HEK293 (cell line): Measurements from ENCODE around the gene CIRBP.

Source experiments
- BCL11A ChIP-seq: fragments of 450-650 bp; formaldehyde crosslinking; IDR thresholded peaks from 2 replicates; pipeline ENCODE4 v1.5.1; 2016; ENCODE audit warnings: low read depth, missing biosample characterization, missing genetic modification characterization
- HOXC10 ChIP-seq: sonication (generic); formaldehyde crosslinking; IDR thresholded peaks from 2 replicates; pipeline ENCODE4 v1.8.1; 2023; ENCODE audit warnings: mild to moderate bottlenecking, missing genetic modification reagents
- IKZF3 ChIP-seq: fragments of 450-650 bp; IDR thresholded peaks from 2 replicates; pipeline ENCODE4 v1.5.0; 2018; ENCODE audit warnings: missing biosample characterization, mild to moderate bottlenecking, missing genetic modification characterization, moderate library complexity
- KLF1 ChIP-seq: fragments of 450-650 bp; formaldehyde crosslinking; IDR thresholded peaks from 2 replicates; pipeline ENCODE4 v1.5.1; 2016; ENCODE audit warnings: missing biosample characterization, missing genetic modification characterization
- KLF9 ChIP-seq: fragments of 450-650 bp; formaldehyde crosslinking; IDR thresholded peaks from 2 replicates; pipeline ENCODE4 v1.5.1; 2016; ENCODE audit warnings: missing biosample characterization, missing genetic modification characterization, low read depth
- SETDB1 ChIP-seq: IDR thresholded peaks from one replicate; pipeline ENCODE4 v1.6.1; 2017; ENCODE audit warnings: mild to moderate bottlenecking, low read length, moderate library complexity, mixed read lengths; ENCODE audit not compliant: insufficient read length
- ZBTB49 ChIP-seq: fragments of 450-650 bp; formaldehyde crosslinking; IDR thresholded peaks from 2 replicates; pipeline ENCODE4 v1.5.1; 2016; ENCODE audit warnings: missing biosample characterization, missing genetic modification characterization, low read depth
- ZNF114 ChIP-seq: fragments of 450-650 bp; formaldehyde crosslinking; IDR thresholded peaks from 2 replicates; pipeline ENCODE4 v1.5.0; 2017; ENCODE audit warnings: missing biosample characterization, missing genetic modification characterization
- ZNF133 ChIP-seq: fragments of 450-650 bp; formaldehyde crosslinking; IDR thresholded peaks from 2 replicates; pipeline ENCODE4 v1.5.1; 2016; ENCODE audit warnings: missing biosample characterization, missing genetic modification characterization
- ZNF324 ChIP-seq: fragments of 450-650 bp; formaldehyde crosslinking; IDR thresholded peaks from 2 replicates; pipeline ENCODE4 v1.5.1; 2016; ENCODE audit warnings: missing biosample characterization, missing genetic modification characterization
- ZNF433 ChIP-seq: fragments of 450-650 bp; formaldehyde crosslinking; IDR thresholded peaks from 2 replicates; pipeline ENCODE4 v1.5.1; 2016; ENCODE audit warnings: missing biosample characterization, missing genetic modification characterization, low read depth
- ZNF48 ChIP-seq: fragments of 450-650 bp; formaldehyde crosslinking; IDR thresholded peaks from 2 replicates; pipeline ENCODE4 v1.5.1; 2016; ENCODE audit warnings: missing biosample characterization, missing genetic modification characterization
- ZNF747 ChIP-seq: fragments of 450-650 bp; formaldehyde crosslinking; IDR thresholded peaks from 2 replicates; pipeline ENCODE4 v1.5.1; 2016; ENCODE audit warnings: missing biosample characterization, missing genetic modification characterization
- ZSCAN23 ChIP-seq: fragments of 450-650 bp; formaldehyde crosslinking; IDR thresholded peaks from 2 replicates; pipeline ENCODE4 v1.5.1; 2016; ENCODE audit warnings: missing biosample characterization, missing genetic modification characterization
- TF ChIP-seq, protein P1 (sequence below): fragments of 450-650 bp; formaldehyde crosslinking; IDR thresholded peaks from 2 replicates; pipeline ENCODE4 v1.5.1; 2016; ENCODE audit warnings: missing biosample characterization, missing genetic modification characterization
- TF ChIP-seq, protein P2 (sequence below): fragments of 450-650 bp; formaldehyde crosslinking; IDR thresholded peaks from 2 replicates; pipeline ENCODE4 v1.5.1; 2016; ENCODE audit warnings: missing biosample characterization, missing genetic modification characterization
- TF ChIP-seq, protein P3 (sequence below): fragments of 450-650 bp; formaldehyde crosslinking; IDR thresholded peaks from 2 replicates; pipeline ENCODE4 v1.5.1; 2016; ENCODE audit warnings: missing biosample characterization, missing genetic modification characterization
- TF ChIP-seq, protein P4 (sequence below): fragments of 450-650 bp; formaldehyde crosslinking; IDR thresholded peaks from 2 replicates; pipeline ENCODE4 v1.5.1; 2016; ENCODE audit warnings: missing biosample characterization, missing genetic modification characterization
- TF ChIP-seq, protein P5 (sequence below): fragments of 450-650 bp; formaldehyde crosslinking; IDR thresholded peaks from 2 replicates; pipeline ENCODE4 v1.5.1; 2017; ENCODE audit warnings: missing biosample characterization, missing genetic modification characterization

CIRBP gene

DNA sequence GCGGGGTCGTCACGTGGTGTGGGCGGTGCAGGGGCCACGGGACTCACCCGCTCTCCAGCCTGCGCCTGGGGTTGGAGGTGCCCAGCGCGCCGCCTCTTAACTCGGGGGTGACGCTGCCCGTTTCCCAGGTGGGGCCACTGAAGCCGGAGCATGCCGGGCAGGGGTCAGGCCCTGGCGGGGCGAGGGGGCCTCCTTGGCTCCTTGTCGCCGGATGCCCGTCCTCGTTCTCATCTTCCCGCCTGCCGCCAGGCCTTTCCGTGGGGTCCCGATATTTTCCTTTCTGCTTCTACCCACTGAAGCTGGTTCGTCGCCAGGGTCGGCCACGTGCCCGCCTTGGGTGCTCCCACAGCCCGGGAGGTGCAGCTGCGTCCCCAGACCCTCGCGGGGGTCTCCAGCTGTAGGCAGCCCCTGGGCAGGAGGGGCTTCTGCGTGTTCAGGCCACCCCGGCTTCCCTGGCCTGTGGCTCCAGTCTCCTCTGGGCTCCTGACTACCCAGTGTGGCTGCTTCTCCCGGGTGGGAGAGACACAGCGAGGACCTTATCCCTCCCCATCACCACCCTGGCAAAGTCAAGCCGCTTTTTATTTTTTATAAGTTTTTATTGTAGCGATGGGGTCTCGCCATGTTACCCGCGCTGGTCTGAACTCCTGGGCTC lies 7.0 kb downstream of the CIRBP start (continued):
- TF ChIP-seq, protein P1, sequence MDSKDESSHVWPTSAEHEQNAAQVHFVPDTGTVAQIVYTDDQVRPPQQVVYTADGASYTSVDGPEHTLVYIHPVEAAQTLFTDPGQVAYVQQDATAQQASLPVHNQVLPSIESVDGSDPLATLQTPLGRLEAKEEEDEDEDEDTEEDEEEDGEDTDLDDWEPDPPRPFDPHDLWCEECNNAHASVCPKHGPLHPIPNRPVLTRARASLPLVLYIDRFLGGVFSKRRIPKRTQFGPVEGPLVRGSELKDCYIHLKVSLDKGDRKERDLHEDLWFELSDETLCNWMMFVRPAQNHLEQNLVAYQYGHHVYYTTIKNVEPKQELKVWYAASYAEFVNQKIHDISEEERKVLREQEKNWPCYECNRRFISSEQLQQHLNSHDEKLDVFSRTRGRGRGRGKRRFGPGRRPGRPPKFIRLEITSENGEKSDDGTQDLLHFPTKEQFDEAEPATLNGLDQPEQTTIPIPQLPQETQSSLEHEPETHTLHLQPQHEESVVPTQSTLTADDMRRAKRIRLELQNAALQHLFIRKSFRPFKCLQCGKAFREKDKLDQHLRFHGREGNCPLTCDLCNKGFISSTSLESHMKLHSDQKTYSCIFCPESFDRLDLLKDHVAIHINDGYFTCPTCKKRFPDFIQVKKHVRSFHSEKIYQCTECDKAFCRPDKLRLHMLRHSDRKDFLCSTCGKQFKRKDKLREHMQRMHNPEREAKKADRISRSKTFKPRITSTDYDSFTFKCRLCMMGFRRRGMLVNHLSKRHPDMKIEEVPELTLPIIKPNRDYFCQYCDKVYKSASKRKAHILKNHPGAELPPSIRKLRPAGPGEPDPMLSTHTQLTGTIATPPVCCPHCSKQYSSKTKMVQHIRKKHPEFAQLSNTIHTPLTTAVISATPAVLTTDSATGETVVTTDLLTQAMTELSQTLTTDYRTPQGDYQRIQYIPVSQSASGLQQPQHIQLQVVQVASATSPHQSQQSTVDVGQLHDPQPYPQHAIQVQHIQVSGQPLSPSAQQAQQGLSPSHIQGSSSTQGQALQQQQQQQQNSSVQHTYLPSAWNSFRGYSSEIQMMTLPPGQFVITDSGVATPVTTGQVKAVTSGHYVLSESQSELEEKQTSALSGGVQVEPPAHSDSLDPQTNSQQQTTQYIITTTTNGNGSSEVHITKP (tag by site-specific recombination), result peak; percentile 30; the same call in 1 of the 2 replicates
- TF ChIP-seq ZSCAN23 (tag by site-specific recombination) (no peak), ZNF433 (tag by site-specific recombination) (no peak), ZNF324 (tag by site-specific recombination) (no peak; the same call in 1 of the 2 replicates), ZNF747 (tag by site-specific recombination) (no peak), ZBTB49 (no peak), SETDB1 (no peak), IKZF3 (tag by site-specific recombination) (no peak), ZNF114 (tag by site-specific recombination) (no peak), ZNF133 (no peak), BCL11A (0 out of 2 replicates have a peak, but pooled peaks have one; percentile 47), KLF1 (peak; percentile 93), KLF9 (tag by site-specific recombination) (peak; percentile 97; the same call in 1 of the 2 replicates), ZNF48 (tag by site-specific recombination) (no peak), HOXC10 (CRISPR knock-in tag) (no peak)
- TF ChIP-seq, protein P2, sequence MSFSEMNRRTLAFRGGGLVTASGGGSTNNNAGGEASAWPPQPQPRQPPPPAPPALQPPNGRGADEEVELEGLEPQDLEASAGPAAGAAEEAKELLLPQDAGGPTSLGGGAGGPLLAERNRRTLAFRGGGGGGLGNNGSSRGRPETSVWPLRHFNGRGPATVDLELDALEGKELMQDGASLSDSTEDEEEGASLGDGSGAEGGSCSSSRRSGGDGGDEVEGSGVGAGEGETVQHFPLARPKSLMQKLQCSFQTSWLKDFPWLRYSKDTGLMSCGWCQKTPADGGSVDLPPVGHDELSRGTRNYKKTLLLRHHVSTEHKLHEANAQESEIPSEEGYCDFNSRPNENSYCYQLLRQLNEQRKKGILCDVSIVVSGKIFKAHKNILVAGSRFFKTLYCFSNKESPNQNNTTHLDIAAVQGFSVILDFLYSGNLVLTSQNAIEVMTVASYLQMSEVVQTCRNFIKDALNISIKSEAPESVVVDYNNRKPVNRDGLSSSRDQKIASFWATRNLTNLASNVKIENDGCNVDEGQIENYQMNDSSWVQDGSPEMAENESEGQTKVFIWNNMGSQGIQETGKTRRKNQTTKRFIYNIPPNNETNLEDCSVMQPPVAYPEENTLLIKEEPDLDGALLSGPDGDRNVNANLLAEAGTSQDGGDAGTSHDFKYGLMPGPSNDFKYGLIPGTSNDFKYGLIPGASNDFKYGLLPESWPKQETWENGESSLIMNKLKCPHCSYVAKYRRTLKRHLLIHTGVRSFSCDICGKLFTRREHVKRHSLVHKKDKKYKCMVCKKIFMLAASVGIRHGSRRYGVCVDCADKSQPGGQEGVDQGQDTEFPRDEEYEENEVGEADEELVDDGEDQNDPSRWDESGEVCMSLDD (tag by site-specific recombination), result peak; percentile 69; the same call in 1 of the 2 replicates
- TF ChIP-seq, protein P3, sequence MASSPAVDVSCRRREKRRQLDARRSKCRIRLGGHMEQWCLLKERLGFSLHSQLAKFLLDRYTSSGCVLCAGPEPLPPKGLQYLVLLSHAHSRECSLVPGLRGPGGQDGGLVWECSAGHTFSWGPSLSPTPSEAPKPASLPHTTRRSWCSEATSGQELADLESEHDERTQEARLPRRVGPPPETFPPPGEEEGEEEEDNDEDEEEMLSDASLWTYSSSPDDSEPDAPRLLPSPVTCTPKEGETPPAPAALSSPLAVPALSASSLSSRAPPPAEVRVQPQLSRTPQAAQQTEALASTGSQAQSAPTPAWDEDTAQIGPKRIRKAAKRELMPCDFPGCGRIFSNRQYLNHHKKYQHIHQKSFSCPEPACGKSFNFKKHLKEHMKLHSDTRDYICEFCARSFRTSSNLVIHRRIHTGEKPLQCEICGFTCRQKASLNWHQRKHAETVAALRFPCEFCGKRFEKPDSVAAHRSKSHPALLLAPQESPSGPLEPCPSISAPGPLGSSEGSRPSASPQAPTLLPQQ (tag by site-specific recombination), result peak; percentile 99
- TF ChIP-seq, protein P4, sequence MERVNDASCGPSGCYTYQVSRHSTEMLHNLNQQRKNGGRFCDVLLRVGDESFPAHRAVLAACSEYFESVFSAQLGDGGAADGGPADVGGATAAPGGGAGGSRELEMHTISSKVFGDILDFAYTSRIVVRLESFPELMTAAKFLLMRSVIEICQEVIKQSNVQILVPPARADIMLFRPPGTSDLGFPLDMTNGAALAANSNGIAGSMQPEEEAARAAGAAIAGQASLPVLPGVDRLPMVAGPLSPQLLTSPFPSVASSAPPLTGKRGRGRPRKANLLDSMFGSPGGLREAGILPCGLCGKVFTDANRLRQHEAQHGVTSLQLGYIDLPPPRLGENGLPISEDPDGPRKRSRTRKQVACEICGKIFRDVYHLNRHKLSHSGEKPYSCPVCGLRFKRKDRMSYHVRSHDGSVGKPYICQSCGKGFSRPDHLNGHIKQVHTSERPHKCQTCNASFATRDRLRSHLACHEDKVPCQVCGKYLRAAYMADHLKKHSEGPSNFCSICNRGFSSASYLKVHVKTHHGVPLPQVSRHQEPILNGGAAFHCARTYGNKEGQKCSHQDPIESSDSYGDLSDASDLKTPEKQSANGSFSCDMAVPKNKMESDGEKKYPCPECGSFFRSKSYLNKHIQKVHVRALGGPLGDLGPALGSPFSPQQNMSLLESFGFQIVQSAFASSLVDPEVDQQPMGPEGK, result peak; percentile 95
- TF ChIP-seq, protein P5, sequence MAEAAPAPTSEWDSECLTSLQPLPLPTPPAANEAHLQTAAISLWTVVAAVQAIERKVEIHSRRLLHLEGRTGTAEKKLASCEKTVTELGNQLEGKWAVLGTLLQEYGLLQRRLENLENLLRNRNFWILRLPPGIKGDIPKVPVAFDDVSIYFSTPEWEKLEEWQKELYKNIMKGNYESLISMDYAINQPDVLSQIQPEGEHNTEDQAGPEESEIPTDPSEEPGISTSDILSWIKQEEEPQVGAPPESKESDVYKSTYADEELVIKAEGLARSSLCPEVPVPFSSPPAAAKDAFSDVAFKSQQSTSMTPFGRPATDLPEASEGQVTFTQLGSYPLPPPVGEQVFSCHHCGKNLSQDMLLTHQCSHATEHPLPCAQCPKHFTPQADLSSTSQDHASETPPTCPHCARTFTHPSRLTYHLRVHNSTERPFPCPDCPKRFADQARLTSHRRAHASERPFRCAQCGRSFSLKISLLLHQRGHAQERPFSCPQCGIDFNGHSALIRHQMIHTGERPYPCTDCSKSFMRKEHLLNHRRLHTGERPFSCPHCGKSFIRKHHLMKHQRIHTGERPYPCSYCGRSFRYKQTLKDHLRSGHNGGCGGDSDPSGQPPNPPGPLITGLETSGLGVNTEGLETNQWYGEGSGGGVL, result 0 out of 2 replicates have a peak, but pooled peaks have one; percentile 9
- TF ChIP-seq, all 188 proteins: peak for 35
